8988T (cell line): Measurements from ENCODE around the gene RUNX1.

Experiments
- DNase-seq: peaks from one replicate; pipeline ENCODE4 v3.0.0; 2011

Gene RUNX1

GRCh38 chr21:34890470-34890723 lies 158.7 kb downstream of the RUNX1 start:
- no peak for DNase-seq

GRCh38 chr21:34889676-34890469 lies 159.2 kb downstream of the RUNX1 start:
- peak; percentile 73 for DNase-seq

GRCh38 chr21:34889320-34889675 lies 159.8 kb downstream of the RUNX1 start:
- DNase-seq = no peak

GRCh38 chr21:34888569-34889319 lies 160.4 kb downstream of the RUNX1 start:
- peak; percentile 92 for DNase-seq

- DNase-seq = peak; percentile 53
These were observed 161.2 kb downstream of the RUNX1 start for GRCh38 chr21:34887725-34888568.

GRCh38 chr21:34887105-34887442 lies 162.0 kb downstream of the RUNX1 start:
- no peak for DNase-seq

GRCh38 chr21:34886240-34887104 lies 162.6 kb downstream of the RUNX1 start:
- no peak for DNase-seq

- DNase-seq = no peak
These were observed 163.4 kb downstream of the RUNX1 start for GRCh38 chr21:34885626-34886239.

GRCh38 chr21:34885125-34885524 lies 164.0 kb downstream of the RUNX1 start:
- no peak for DNase-seq

- no peak for DNase-seq
These were observed 164.7 kb downstream of the RUNX1 start for GRCh38 chr21:34884346-34884929.

GRCh38 chr21:34883491-34884271 lies 165.4 kb downstream of the RUNX1 start:
- no peak for DNase-seq

GRCh38 chr21:34882719-34883131 lies 166.4 kb downstream of the RUNX1 start:
- DNase-seq = no peak

GRCh38 chr21:34881839-34882371 lies 167.2 kb downstream of the RUNX1 start:
- no peak for DNase-seq

GRCh38 chr21:34881421-34881820 lies 167.7 kb downstream of the RUNX1 start:
- DNase-seq = no peak

- no peak for DNase-seq
These were observed 168.7 kb downstream of the RUNX1 start for GRCh38 chr21:34880401-34880800.

- no peak for DNase-seq
These were observed 170.2 kb downstream of the RUNX1 start for GRCh38 chr21:34878940-34879339.

- no peak for DNase-seq
These were observed 170.6 kb downstream of the RUNX1 start for GRCh38 chr21:34878501-34878900.

- DNase-seq = no peak
These were observed 171.5 kb downstream of the RUNX1 start for GRCh38 chr21:34877485-34878128.

- DNase-seq = no peak
These were observed 173.3 kb downstream of the RUNX1 start for GRCh38 chr21:34875830-34876229.
